ENCODE measurements around the gene KCNQ4. TPM values are rescaled to one million over a fixed set of nuclear protein-coding genes. Genes with fewer than 3 reads are reported as not detected.

Gene KCNQ4
- total RNA-seq, 1 donor from 2014 or later = 0.85 TPM

GRCh38 chr1:40745176-40745575, 38.4 kb upstream of the KCNQ4 start:
- no peak for TF ChIP-seq CTCF (conservative IDR thresholded peaks at IDR 0.05)
- Mint-ChIP-seq H3K27me3 (no peaks in the 10 kb centered on the region), H3K36me3 (peaks cover 44% of the 10 kb centered on the region), H3K4me3 (no peak overlapping the region), H3K9me3 (no peaks in the 10 kb centered on the region), H3K27ac (peak overlapping the region; percentile 9), H3K4me1 (ENCODE audit: unreplicated experiment) (peaks cover 4% of the 10 kb centered on the region)
- DNase-seq (ENCODE audit: extremely low spot score, unreplicated experiment) = no peak

- Mint-ChIP-seq H3K4me3 (no peak overlapping the region), H3K9me3 (no peaks in the 10 kb centered on the region), H3K27me3 (no peaks in the 10 kb centered on the region), H3K36me3 (peaks cover 37% of the 10 kb centered on the region), H3K27ac (no peak overlapping the region), H3K4me1 (ENCODE audit: unreplicated experiment) (peaks cover 4% of the 10 kb centered on the region)
- TF ChIP-seq CTCF (conservative IDR thresholded peaks at IDR 0.05) = no peak
- DNase-seq (ENCODE audit: extremely low spot score, unreplicated experiment) = no peak
Measured at GRCh38 chr1:40746344-40747090, 37.1 kb upstream of the KCNQ4 start.

- DNase-seq (ENCODE audit: extremely low spot score, unreplicated experiment) = no peak
- no peaks in the 10 kb centered on the region for H3K27me3 Mint-ChIP-seq
- no peak for TF ChIP-seq CTCF (conservative IDR thresholded peaks at IDR 0.05)
- H3K4me3 Mint-ChIP-seq = no peak overlapping the region
- H3K4me1 Mint-ChIP-seq (ENCODE audit: unreplicated experiment) = peaks cover 4% of the 10 kb centered on the region
- H3K36me3 Mint-ChIP-seq = peaks cover 34% of the 10 kb centered on the region
- no peaks in the 10 kb centered on the region for H3K9me3 Mint-ChIP-seq
- no peak overlapping the region for H3K27ac Mint-ChIP-seq
Measured at GRCh38 chr1:40748841-40749718, 34.5 kb upstream of the KCNQ4 start.

- Mint-ChIP-seq H3K4me1 (ENCODE audit: unreplicated experiment) (peaks cover 4% of the 10 kb centered on the region), H3K9me3 (no peaks in the 10 kb centered on the region), H3K36me3 (peaks cover 34% of the 10 kb centered on the region), H3K4me3 (no peak overlapping the region), H3K27ac (no peak overlapping the region), H3K27me3 (no peaks in the 10 kb centered on the region)
- no peak for DNase-seq (ENCODE audit: extremely low spot score, unreplicated experiment)
- no peak for TF ChIP-seq CTCF (conservative IDR thresholded peaks at IDR 0.05)
Measured at GRCh38 chr1:40749817-40750216, 33.8 kb upstream of the KCNQ4 start.

GRCh38 chr1:40750451-40750908, 33.1 kb upstream of the KCNQ4 start:
- no peak for DNase-seq (ENCODE audit: extremely low spot score, unreplicated experiment)
- Mint-ChIP-seq H3K4me3 (no peak overlapping the region), H3K4me1 (ENCODE audit: unreplicated experiment) (peaks cover 4% of the 10 kb centered on the region), H3K36me3 (peaks cover 30% of the 10 kb centered on the region), H3K9me3 (no peaks in the 10 kb centered on the region), H3K27me3 (no peaks in the 10 kb centered on the region), H3K27ac (no peak overlapping the region)
- TF ChIP-seq CTCF (conservative IDR thresholded peaks at IDR 0.05) = no peak
